OCI-LY1 (cell line): Measurements from ENCODE around the gene FERD3L.

ENCODE experiments used
- H2AFZ ChIP-seq: fragments of 200-600 bp; sonication (generic), shearing (Covaris generic); 2 replicates; pipeline ENCODE4 v1.6.0; 2014; ENCODE audit warnings: antibody characterized with exemption, mild to moderate bottlenecking, low read length
- H3F3A ChIP-seq: fragments of 200-600 bp; sonication (generic), shearing (Covaris generic); 2 replicates; pipeline ENCODE4 v1.6.0; 2014; ENCODE audit warnings: mild to moderate bottlenecking, antibody characterized with exemption, low read length, moderate library complexity; ENCODE audit not compliant: insufficient read depth
- H3K27ac ChIP-seq: fragments of 200-600 bp; sonication (generic); 2 replicates; pipeline ENCODE4 v1.5.1; 2014; ENCODE audit warnings: low read length, mixed run types, mild to moderate bottlenecking, low read depth; ENCODE audit not compliant: poor library complexity, severe bottlenecking
- H3K27me3 ChIP-seq: fragments of 200-600 bp; sonication (generic); 2 replicates; pipeline ENCODE4 v1.6.0; 2014; ENCODE audit warnings: antibody characterized with exemption, mild to moderate bottlenecking, low read length, moderate library complexity; ENCODE audit not compliant: insufficient read depth
- H3K36me3 ChIP-seq: fragments of 200-600 bp; sonication (generic); 2 replicates; pipeline ENCODE4 v1.6.1; 2014; ENCODE audit warnings: mild to moderate bottlenecking, antibody characterized with exemption, low read length, moderate library complexity, mixed read lengths; ENCODE audit not compliant: insufficient read depth
- H3K4me1 ChIP-seq: fragments of 200-600 bp; sonication (generic); 2 replicates; pipeline ENCODE4 v1.5.1; 2014; ENCODE audit warnings: mild to moderate bottlenecking, low read length, moderate library complexity; ENCODE audit not compliant: insufficient read depth, severe bottlenecking
- H3K4me2 ChIP-seq: fragments of 200-600 bp; sonication (generic), shearing (Covaris generic); 2 replicates; pipeline ENCODE4 v1.6.1; 2014; ENCODE audit warnings: low read length
- H3K4me3 ChIP-seq: fragments of 200-600 bp; sonication (generic); 2 replicates; pipeline ENCODE4 v1.5.1; 2014; ENCODE audit warnings: low read length, low read depth, mild to moderate bottlenecking, mixed read lengths; ENCODE audit not compliant: poor library complexity, severe bottlenecking
- H3K79me2 ChIP-seq: fragments of 200-600 bp; shearing (Covaris generic); 2 replicates; pipeline ENCODE4 v1.6.1; 2016; ENCODE audit warnings: mixed run types, low read length, mixed read lengths; ENCODE audit not compliant: insufficient read depth
- H3K9ac ChIP-seq: fragments of 200-600 bp; sonication (generic), shearing (Covaris generic); 2 replicates; pipeline ENCODE4 v1.6.1; 2014; ENCODE audit warnings: mild to moderate bottlenecking, low read length, mixed read lengths
- H3K9me2 ChIP-seq: fragments of 200-600 bp; sonication (generic), shearing (Covaris generic); 2 replicates; pipeline ENCODE4 v1.6.1; 2014; ENCODE audit warnings: low read depth, mild to moderate bottlenecking, low read length, mixed read lengths
- H3K9me3 ChIP-seq: fragments of 200-600 bp; shearing (Covaris generic); 2 replicates; pipeline ENCODE4 v1.6.1; 2014; ENCODE audit warnings: low read length, mixed read lengths
- H4K20me1 ChIP-seq: fragments of 200-600 bp; sonication (generic), shearing (Covaris generic); 2 replicates; pipeline ENCODE4 v1.6.0; 2016; ENCODE audit warnings: mild to moderate bottlenecking, low read length; ENCODE audit not compliant: insufficient read depth
- CTCF ChIP-seq: fragments of 200-600 bp; sonication (generic), shearing (Covaris generic); IDR thresholded peaks from 2 replicates; pipeline ENCODE4 v1.5.1; 2017; ENCODE audit warnings: mild to moderate bottlenecking, antibody characterized with exemption, low read length, moderate library complexity, mixed read lengths
- EZH2 ChIP-seq: fragments of 200-600 bp; sonication (generic), shearing (Covaris generic); IDR thresholded peaks from 2 replicates; pipeline ENCODE4 v1.8.0; 2017; ENCODE audit warnings: borderline replicate concordance, mixed run types, mild to moderate bottlenecking, antibody characterized with exemption, low read length, moderate library complexity, mixed read lengths

FERD3L gene

GRCh38 chr7:19102884-19103283 is 42.3 kb downstream of the FERD3L start:
- Histone ChIP-seq H3F3A (no peaks in the 10 kb centered on the region), H3K4me2 (no peak overlapping the region), H3K27me3 (no peaks in the 10 kb centered on the region), H4K20me1 (no peaks in the 10 kb centered on the region), H3K4me3 (no peak overlapping the region), H3K27ac (no peak overlapping the region), H3K36me3 (no peaks in the 10 kb centered on the region), H3K79me2 (no peaks in the 10 kb centered on the region), H2AFZ (no peak overlapping the region), H3K9me2 (no peaks in the 10 kb centered on the region), H3K9me3 (no peaks in the 10 kb centered on the region), H3K4me1 (no peaks in the 10 kb centered on the region), H3K9ac (no peak overlapping the region)
- TF ChIP-seq EZH2 (no peak), CTCF (no peak)

- Histone ChIP-seq H3K27ac (no peak overlapping the region), H3K9me3 (no peaks in the 10 kb centered on the region), H3F3A (no peaks in the 10 kb centered on the region), H3K27me3 (no peaks in the 10 kb centered on the region), H3K4me2 (no peak overlapping the region), H3K9ac (no peak overlapping the region), H4K20me1 (no peaks in the 10 kb centered on the region), H3K4me1 (no peaks in the 10 kb centered on the region), H2AFZ (no peak overlapping the region), H3K9me2 (no peaks in the 10 kb centered on the region), H3K4me3 (no peak overlapping the region), H3K36me3 (no peaks in the 10 kb centered on the region), H3K79me2 (no peaks in the 10 kb centered on the region)
- TF ChIP-seq EZH2 (no peak), CTCF (no peak)
Measured at GRCh38 chr7:19101909-19102308, 43.3 kb downstream of the FERD3L start.

DNA sequence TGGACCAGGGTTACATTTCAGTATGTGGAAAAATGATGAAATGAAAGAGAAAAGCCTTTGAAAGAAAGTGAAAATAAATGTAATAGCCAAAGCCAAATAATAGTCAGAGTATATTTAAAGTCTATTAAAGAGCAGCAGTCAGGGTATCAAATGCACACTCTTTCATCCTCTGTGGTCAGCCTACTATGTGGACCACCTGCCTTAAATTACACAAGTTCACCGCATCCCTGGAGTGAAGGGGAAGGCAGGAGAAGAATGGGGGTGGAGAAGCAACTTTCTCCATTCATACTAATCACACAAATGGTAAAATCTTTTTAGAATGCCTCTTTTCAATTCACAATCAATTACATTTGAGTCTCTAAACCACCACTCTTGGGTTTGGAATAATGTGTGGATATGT is 43.7 kb downstream of the FERD3L start:
- Histone ChIP-seq H3K4me1 (no peaks in the 10 kb centered on the region), H3K9me3 (no peaks in the 10 kb centered on the region), H3F3A (no peaks in the 10 kb centered on the region), H3K27ac (no peak overlapping the region), H4K20me1 (no peaks in the 10 kb centered on the region), H3K79me2 (no peaks in the 10 kb centered on the region), H3K4me2 (no peak overlapping the region), H3K4me3 (no peak overlapping the region), H3K27me3 (no peaks in the 10 kb centered on the region), H3K36me3 (no peaks in the 10 kb centered on the region), H2AFZ (no peak overlapping the region), H3K9me2 (no peaks in the 10 kb centered on the region), H3K9ac (no peak overlapping the region)
- TF ChIP-seq CTCF (no peak), EZH2 (no peak)
